IMR-90 (cell line): ENCODE data around the gene IFNGR1. TPM values are rescaled to one million over a fixed set of nuclear protein-coding genes. Genes with fewer than 3 reads are reported as not detected.

Experiments used
- ATAC-seq: fragments of 200-7000 bp; cut with Tn5 transposase; 2 replicates; pipeline ENCODE4 v1.9.1; 2020; ENCODE audit warnings: low read depth, mild to moderate bottlenecking, moderate library complexity
- BruUV-seq: library from RNA; stranded (reverse); fragments of 400-500 nt; replicated peaks from 2 replicates; lab custom pipeline; 2021; lab: Mats Ljungman, UMichigan
- CTCF ChIA-PET: fragments of 300-600 bp; formaldehyde crosslinking; extraction: SDS; loops from one replicate; lab custom pipeline; 2021; ENCODE audit warnings: antibody characterized with exemption; lab: Yijun Ruan, JAX
- POLR2A ChIA-PET: fragments of 300-600 bp; sonication (Branson Sonifier 250); formaldehyde crosslinking; loops from one replicate; lab custom pipeline; 2022; ENCODE audit warnings: antibody characterized with exemption; ENCODE audit not compliant: unreplicated experiment; lab: Charles Lee
- DNase-seq: peaks from one replicate; pipeline ENCODE4 v3.0.0; 2013
- H2AFZ ChIP-seq: replicated peaks from 2 replicates; pipeline ENCODE3; 2013; ENCODE audit warnings: low read length, mild to moderate bottlenecking; ENCODE audit not compliant: poor library complexity
- H2AK5ac ChIP-seq: 2 replicates; pipeline ENCODE4 v1.6.1; 2013; ENCODE audit warnings: low read depth, low read length, inconsistent platforms
- H2AK9ac ChIP-seq: replicated peaks from 2 replicates; pipeline ENCODE3; 2013; ENCODE audit warnings: mild to moderate bottlenecking, low read depth, low read length, moderate library complexity; ENCODE audit not compliant: poor library complexity
- H2BK120ac ChIP-seq: 2 replicates; pipeline ENCODE4 v1.6.1; 2013; ENCODE audit warnings: low read depth, low read length, inconsistent platforms
- H2BK15ac ChIP-seq: 3 replicates; pipeline ENCODE4 v1.6.1; 2013; ENCODE audit warnings: low read depth, low read length, inconsistent platforms
- H2BK20ac ChIP-seq: 2 replicates; pipeline ENCODE4 v1.6.1; 2013; ENCODE audit warnings: low read depth, mild to moderate bottlenecking, inconsistent platforms, low read length, moderate library complexity
- H2BK5ac ChIP-seq: 2 replicates; pipeline ENCODE4 v1.6.1; 2013; ENCODE audit warnings: mild to moderate bottlenecking, low read depth, low read length, inconsistent platforms; ENCODE audit not compliant: poor library complexity, severe bottlenecking
- H3K14ac ChIP-seq: replicated peaks from 2 replicates; pipeline ENCODE4 v1.6.1; 2013; ENCODE audit warnings: low read depth, low read length, inconsistent platforms
- H3K18ac ChIP-seq: 2 replicates; pipeline ENCODE4 v1.6.1; 2013; ENCODE audit warnings: low read depth, low read length, control low read depth
- H3K23ac ChIP-seq: 2 replicates; pipeline ENCODE4 v1.6.1; 2013; ENCODE audit warnings: low read depth, low read length, inconsistent platforms
- H3K27ac ChIP-seq: 2 replicates; pipeline ENCODE4 v1.5.1; 2013; ENCODE audit warnings: mild to moderate bottlenecking, control low read depth, low read length; ENCODE audit not compliant: insufficient read depth
- H3K27me3 ChIP-seq: 2 replicates; pipeline ENCODE4 v1.6.1; 2013; ENCODE audit warnings: low read length; ENCODE audit not compliant: control insufficient read depth, insufficient read depth
- H3K36me3 ChIP-seq: 2 replicates; pipeline ENCODE4 v1.6.1; 2013; ENCODE audit warnings: low read length, mixed read lengths; ENCODE audit not compliant: control insufficient read depth, insufficient read depth
- H3K4ac ChIP-seq: 2 replicates; pipeline ENCODE4 v1.6.1; 2013; ENCODE audit warnings: low read depth, low read length, inconsistent platforms
- H3K4me1 ChIP-seq: 2 replicates; pipeline ENCODE4 v1.6.1; 2013; ENCODE audit warnings: low read length, mixed read lengths; ENCODE audit not compliant: control insufficient read depth, insufficient read depth
- H3K4me2 ChIP-seq: 2 replicates; pipeline ENCODE4 v1.6.1; 2013; ENCODE audit warnings: low read depth, mild to moderate bottlenecking, control low read depth, low read length, moderate library complexity
- H3K4me3 ChIP-seq: 2 replicates; pipeline ENCODE4 v1.5.1; 2013; ENCODE audit warnings: low read depth, mild to moderate bottlenecking, control low read depth, low read length, moderate library complexity; ENCODE audit not compliant: insufficient read depth
- H3K56ac ChIP-seq: 2 replicates; pipeline ENCODE4 v1.6.1; 2013; ENCODE audit warnings: low read length, inconsistent platforms; ENCODE audit not compliant: insufficient read depth; ENCODE audit errors: extremely low read depth
- H3K79me1 ChIP-seq, 2 experiments: 2 replicates each; pipeline ENCODE4 v1.6.1; 2013; ENCODE audit warnings: low read length in 2 of 2, inconsistent platforms in 1 of 2, low read depth in 1 of 2
- H3K9ac ChIP-seq: 2 replicates; pipeline ENCODE4 v1.6.1; 2013; ENCODE audit warnings: low read depth, low read length, control low read depth
- H3K9me1 ChIP-seq: 2 replicates; pipeline ENCODE4 v1.6.1; 2013; ENCODE audit warnings: low read length, inconsistent platforms; ENCODE audit not compliant: insufficient read depth
- H3K9me3 ChIP-seq: 2 replicates; pipeline ENCODE4 v1.6.1; 2013; ENCODE audit warnings: low read length; ENCODE audit not compliant: control insufficient read depth, insufficient read depth
- H4K20me1 ChIP-seq: 2 replicates; pipeline ENCODE4 v1.6.1; 2013; ENCODE audit warnings: low read length, inconsistent platforms; ENCODE audit not compliant: insufficient read depth
- H4K5ac ChIP-seq: 2 replicates; pipeline ENCODE4 v1.6.1; 2013; ENCODE audit warnings: mild to moderate bottlenecking, low read depth, low read length, control low read depth
- H4K8ac ChIP-seq, 2 experiments: 2 replicates each; pipeline ENCODE4 v1.6.1; 2013; ENCODE audit warnings: low read depth in 2 of 2, low read length in 2 of 2, control low read depth in 1 of 2, inconsistent platforms in 1 of 2
- H4K91ac ChIP-seq: 2 replicates; pipeline ENCODE4 v1.6.1; 2013; ENCODE audit warnings: low read depth, low read length, inconsistent platforms; ENCODE audit not compliant: insufficient read depth
- BHLHE40 ChIP-seq: fragments of 150-350 bp; IDR thresholded peaks from 2 replicates; pipeline ENCODE4 v1.6.1; 2016; ENCODE audit warnings: mild to moderate bottlenecking, low read depth, low read length
- CHD1 ChIP-seq: IDR thresholded peaks from 2 replicates; pipeline ENCODE4 v1.6.1; 2012; ENCODE audit warnings: low read depth, low read length, improper control_type of control experiment
- MAFK ChIP-seq: IDR thresholded peaks from 2 replicates; pipeline ENCODE4 v1.6.1; 2012; ENCODE audit warnings: low read depth, low read length, improper control_type of control experiment
- RAD21 ChIP-seq: IDR thresholded peaks from 2 replicates; pipeline ENCODE4 v1.6.1; 2012; ENCODE audit warnings: low read length, improper control_type of control experiment
- SMC3 ChIP-seq: fragments of 150-350 bp; IDR thresholded peaks from 2 replicates; pipeline ENCODE4 v1.6.1; 2016; ENCODE audit warnings: low read depth, mild to moderate bottlenecking, antibody characterized with exemption, low read length, moderate library complexity
- WGBS, 2 experiments: methylation state at CpG; one replicate each; pipeline versions ENCODE4 v1.1.5 to v1.1.7; 2013; ENCODE audit warnings: missing lambda C conversion rate in 2 of 2; ENCODE audit not compliant: insufficient read length in 1 of 2; ENCODE audit errors: extremely low coverage in 2 of 2; 5-methylcytosine and 5-hydroxymethylcytosine counted together
- dilution Hi-C: fragments of 300-500 bp; cut with HindIII; formaldehyde crosslinking; loops from one replicate; pipeline ENCODE4 v1.14.3; 2018; ENCODE audit warnings: low sequenced_read_pairs; ENCODE audit not compliant: unreplicated experiment
- in situ Hi-C: fragments of 300-500 bp; cut with MboI; formaldehyde crosslinking; loops from 3 replicates; pipeline ENCODE4 v1.14.3; 2019; ENCODE audit warnings: low sequenced_read_pairs, inconsistent platforms, mixed read lengths
- intact Hi-C: fragments of 100-400 bp; cut with micrococcal nuclease; formaldehyde crosslinking; loops from 2 replicates; pipeline ENCODE4 v1.10.0; 2022
- polyA plus RNA-seq, 3 experiments: library from polyadenylated mRNA; depleted of rRNA; stranded (reverse); fragments of >200 nt; gene quantifications; 2 replicates each; pipeline ENCODE4 v1.2.3, GENCODE V29; 2012; ENCODE audit warnings: low replicate concordance in 1 of 3
- total RNA-seq: library from RNA; depleted of rRNA; stranded (reverse); fragments of >200 nt; gene quantifications from 2 replicates; pipeline ENCODE4 v1.2.3, GENCODE V29; 2012

Gene IFNGR1
- total and polyA plus RNA-seq, 2 of the 4 experiments (the other 2 are of a cell fraction) = 19.1 to 25.6 TPM

GRCh38 chr6:137236581-137237355, 17.6 kb upstream of the IFNGR1 start (continued):
- TF ChIP-seq RAD21 = no peak

GRCh38 chr6:137235686-137236085, 16.5 kb upstream of the IFNGR1 start:
- Histone ChIP-seq H2BK15ac (no peak overlapping the region), H2BK5ac (no peak overlapping the region), H3K14ac (no peak overlapping the region), H3K23ac (no peak overlapping the region), H3K4me1 (peaks cover 9% of the 10 kb centered on the region), H2AK9ac (no peak overlapping the region), H3K27ac (no peak overlapping the region), H3K36me3 (no peaks in the 10 kb centered on the region), H4K20me1 (no peaks in the 10 kb centered on the region), H2BK20ac (no peak overlapping the region), H4K5ac (no peak overlapping the region), H3K4me2 (no peak overlapping the region), H3K9me1 (no peaks in the 10 kb centered on the region), H2BK120ac (no peak overlapping the region), H3K4ac (no peak overlapping the region), H3K18ac (no peak overlapping the region), H4K91ac (no peak overlapping the region), H3K9me3 (no peaks in the 10 kb centered on the region), H4K8ac (no peak overlapping the region), H3K27me3 (peaks cover 3% of the 10 kb centered on the region; the same call in 1 of the 2 replicates), H2AK5ac (no peak overlapping the region), H3K56ac (no peak overlapping the region), H3K79me1 (no peaks in the 10 kb centered on the region), H3K4me3 (no peak overlapping the region), H3K9ac (no peak overlapping the region), H2AFZ (no peak overlapping the region)
- in situ Hi-C loops = no loop called here
- dilution Hi-C loops = no loop called here
- intact Hi-C loops = no loop called here
- DNase-seq (no peak), ATAC-seq (no peak)
- no peak for TF ChIP-seq BHLHE40
- peak; percentile 11; the same call in 1 of the 2 replicates for TF ChIP-seq MAFK
- no peak for TF ChIP-seq CHD1
- no peak for TF ChIP-seq SMC3
- CTCF ChIA-PET = no interaction called here
- BruUV-seq = no TSS peak
- no CpG with 5 or more reads among the region's 1 CpG for WGBS, 2 experiments
- POLR2A ChIA-PET = no interaction called here
